Fibroblast of skin of left biceps (primary cell): ENCODE measurements around the gene ZNF573.
"Not testable (repeated sequence)": the region's sequence is repeated elsewhere in the genome, so short reads cannot be mapped to it uniquely, and the experiment has no call there.

Experiments
- DNase-seq, 2 experiments: peaks; one replicate each; pipeline ENCODE4 v3.0.0-alpha.2; 2013; ENCODE audit warnings: low read depth in 2 of 2

Gene ZNF573

GRCh38 chr19:37779127-37780005 lies at the start of gene ZNF573:
Gene ZNF573 (minus strand): TSS chr19:37779586. CDS start chr19:37773729, 5,857 bp downstream.
- DNase-seq: peak; percentile 64 to 68

- DNase-seq: no peak
Observed at GRCh38 chr19:37817180-37817981, 38.0 kb upstream of the ZNF573 start.

GRCh38 chr19:37815611-37816010 lies 36.2 kb upstream of the ZNF573 start:
- DNase-seq: not testable (repeated sequence)

- no peak for DNase-seq
Observed at GRCh38 chr19:37813340-37813739, 34.0 kb upstream of the ZNF573 start.

GRCh38 chr19:37809366-37809765 lies 30.0 kb upstream of the ZNF573 start:
- DNase-seq: no peak

- no peak for DNase-seq
Observed at GRCh38 chr19:37803249-37803840, 24.0 kb upstream of the ZNF573 start.

GRCh38 chr19:37790244-37790925 lies 11.0 kb upstream of the ZNF573 start:
- no peak for DNase-seq

- no peak for DNase-seq
Observed at GRCh38 chr19:37778613-37779126, 716 bp downstream of the ZNF573 start.

- no peak for DNase-seq
Observed at GRCh38 chr19:37770985-37771384, 8.4 kb downstream of the ZNF573 start.

GRCh38 chr19:37763488-37763887 lies 15.9 kb downstream of the ZNF573 start:
- DNase-seq: no peak

- DNase-seq: not testable (repeated sequence)
Observed at GRCh38 chr19:37757683-37758082, 21.7 kb downstream of the ZNF573 start.

GRCh38 chr19:37738371-37738770 lies 41.0 kb downstream of the ZNF573 start:
- DNase-seq: no peak

- DNase-seq: no peak
Observed at GRCh38 chr19:37725181-37725580, 54.2 kb downstream of the ZNF573 start.

GRCh38 chr19:37719927-37720265 lies 59.5 kb downstream of the ZNF573 start:
- DNase-seq: no peak

GRCh38 chr19:37719111-37719926 lies 60.1 kb downstream of the ZNF573 start, which contains the start of gene ZNF607:
Gene ZNF607 (minus strand): TSS chr19:37719761. CDS start chr19:37711618, 8,143 bp downstream.
- peak; percentile 56 to 63 for DNase-seq

- DNase-seq: no peak
Observed at GRCh38 chr19:37718304-37718703, 61.1 kb downstream of the ZNF573 start.

GRCh38 chr19:37716140-37716539 lies 63.2 kb downstream of the ZNF573 start:
- DNase-seq: no peak

- no peak for DNase-seq
Observed at GRCh38 chr19:37706052-37706605, 73.3 kb downstream of the ZNF573 start.

- no peak for DNase-seq
Observed at GRCh38 chr19:37699057-37699456, 80.3 kb downstream of the ZNF573 start.

- DNase-seq: no peak
Observed at GRCh38 chr19:37698216-37698615, 81.2 kb downstream of the ZNF573 start.
